CD14-positive monocyte (primary cell): ENCODE data around the gene HBM. TPM values are rescaled to one million over a fixed set of nuclear protein-coding genes. Genes with fewer than 3 reads are reported as not detected.

Experiments used
- DNase-seq, 3 donors: peaks; one replicate each; pipeline ENCODE4 v3.0.0-alpha.2; 2011 to 2022
- H2AFZ ChIP-seq: 2 replicates; pipeline ENCODE4 v1.6.0; 2012; ENCODE audit warnings: mild to moderate bottlenecking, low read depth, low read length, inconsistent platforms; ENCODE audit not compliant: insufficient read depth, poor library complexity, severe bottlenecking
- H3K27ac ChIP-seq, 2 donors: 1 replicate in 1 of 2; 2 replicates in 1 of 2; pipeline ENCODE4 v1.5.1; 2012 to 2013; ENCODE audit warnings: low read length in 2 of 2, control low read depth in 1 of 2, inconsistent platforms in 1 of 2, low read depth in 1 of 2, mild to moderate bottlenecking in 1 of 2
- H3K27me3 ChIP-seq, 2 donors: one replicate each; pipeline versions ENCODE4 v1.6.0 to v1.6.1; 2011 to 2013; ENCODE audit warnings: low read length in 2 of 2; ENCODE audit not compliant: control insufficient read depth in 2 of 2, insufficient read depth in 2 of 2
- H3K36me3 ChIP-seq, 2 donors: replicated peaks in 1 of 2; 1 replicate in 1 of 2; 2 replicates in 1 of 2; pipeline versions ENCODE4 v1.5.1 to v1.6.1; 2012 to 2013; ENCODE audit warnings: low read length in 2 of 2, control low read depth in 1 of 2, inconsistent platforms in 1 of 2, mild to moderate bottlenecking in 1 of 2; ENCODE audit not compliant: insufficient read depth in 2 of 2, control insufficient read depth in 1 of 2
- H3K4me1 ChIP-seq, 2 donors: 1 replicate in 1 of 2; 2 replicates in 1 of 2; pipeline versions ENCODE4 v1.5.1 to v1.6.1; 2012 to 2013; ENCODE audit warnings: low read length in 2 of 2, control low read depth in 1 of 2, inconsistent platforms in 1 of 2, mild to moderate bottlenecking in 1 of 2, moderate library complexity in 1 of 2; ENCODE audit not compliant: insufficient read depth in 2 of 2, control insufficient read depth in 1 of 2
- H3K4me2 ChIP-seq: replicated peaks from 2 replicates; pipeline ENCODE3; 2012; ENCODE audit warnings: low read length, moderate library complexity, mild to moderate bottlenecking; ENCODE audit not compliant: poor library complexity, severe bottlenecking; ENCODE audit errors: extremely low read depth
- H3K4me3 ChIP-seq, 3 experiments: fragments of 200-600 bp in 1 of 3; sonication (generic) in 1 of 3; replicated peaks in 1 of 3; 1 replicate in 2 of 3; 2 replicates in 1 of 3; pipeline ENCODE4 v1.5.1; 2011 to 2013; ENCODE audit warnings: low read length in 3 of 3, mild to moderate bottlenecking in 3 of 3, control low read depth in 2 of 3, low read depth in 2 of 3, inconsistent platforms in 1 of 3, moderate library complexity in 1 of 3
- H3K79me2 ChIP-seq: 2 replicates; pipeline ENCODE4 v1.6.0; 2012; ENCODE audit warnings: mild to moderate bottlenecking, control low read depth, inconsistent platforms, low read length, moderate library complexity; ENCODE audit not compliant: insufficient read depth
- H3K9ac ChIP-seq: 2 replicates; pipeline ENCODE4 v1.6.0; 2017; ENCODE audit warnings: low read length, mild to moderate bottlenecking; ENCODE audit not compliant: insufficient read depth, poor library complexity, severe bottlenecking
- H3K9me3 ChIP-seq, 2 donors: replicated peaks in 1 of 2; 1 replicate in 1 of 2; 2 replicates in 1 of 2; pipeline versions ENCODE4 v1.5.1 to v1.6.1; 2012 to 2013; ENCODE audit warnings: low read length in 2 of 2, control low read depth in 1 of 2; ENCODE audit not compliant: control insufficient read depth in 1 of 2, insufficient read depth in 1 of 2
- H4K20me1 ChIP-seq: 2 replicates; pipeline ENCODE4 v1.6.0; 2012; ENCODE audit warnings: mild to moderate bottlenecking, low read length, control low read depth, moderate library complexity; ENCODE audit not compliant: insufficient read depth
- H3K27ac Mint-ChIP-seq, 7 donors: one replicate each; pipeline ENCODE4 v1.8.0; 2020; ENCODE audit warnings: mild to moderate bottlenecking in 7 of 7, mixed read lengths in 7 of 7, moderate library complexity in 6 of 7, inconsistent platforms in 2 of 7
- H3K27me3 Mint-ChIP-seq, 3 donors: one replicate each; pipeline ENCODE4 v1.8.0; 2021 to 2022; ENCODE audit warnings: low read depth in 3 of 3, mild to moderate bottlenecking in 3 of 3, mixed read lengths in 3 of 3, moderate library complexity in 3 of 3, inconsistent platforms in 1 of 3
- H3K36me3 Mint-ChIP-seq, 2 donors: one replicate each; pipeline ENCODE4 v1.8.0; 2020; ENCODE audit warnings: mixed read lengths in 2 of 2, inconsistent platforms in 1 of 2, mild to moderate bottlenecking in 1 of 2
- H3K4me1 Mint-ChIP-seq: one replicate; pipeline ENCODE4 v1.8.0; 2020; ENCODE audit warnings: mild to moderate bottlenecking, mixed read lengths
- H3K4me3 Mint-ChIP-seq, 2 donors: one replicate each; pipeline ENCODE4 v1.8.0; 2020; ENCODE audit warnings: mild to moderate bottlenecking in 2 of 2, mixed read lengths in 2 of 2, moderate library complexity in 1 of 2
- H3K9me3 Mint-ChIP-seq, 7 donors: one replicate each; pipeline ENCODE4 v1.8.0; 2020 to 2022; ENCODE audit warnings: mixed read lengths in 7 of 7, mild to moderate bottlenecking in 6 of 7, moderate library complexity in 6 of 7, inconsistent platforms in 2 of 7
- CTCF ChIP-seq: fragments of 200-600 bp; IDR thresholded peaks from one replicate; pipeline ENCODE4 v1.8.0; 2022; ENCODE audit warnings: antibody characterized with exemption, mild to moderate bottlenecking
- WGBS: methylation state at CpG from one replicate; pipeline ENCODE4 v1.1.5; 2013; ENCODE audit warnings: missing lambda C conversion rate; ENCODE audit not compliant: insufficient coverage; 5-methylcytosine and 5-hydroxymethylcytosine counted together
- intact Hi-C, 2 donors: fragments of 100-400 bp; cut with micrococcal nuclease; formaldehyde crosslinking; loops; one replicate each; pipeline versions ENCODE4 v1.15.0 to v1.15.1; 2023
- polyA plus RNA-seq, 3 donors: library from polyadenylated mRNA; depleted of rRNA in 1 of 3; unstranded in 2 of 3; stranded (reverse) in 1 of 3; fragments of 300-500 nt in 2 of 3; fragments of >200 nt in 1 of 3; fragmentation: Illumina TruSeq in 2 of 3; gene quantifications; 1 replicate in 2 of 3; 2 replicates in 1 of 3; pipeline ENCODE4 v1.2.3, GENCODE V29; 2012 to 2021

HBM gene
- polyA plus RNA-seq, 3 donors, result not detected

GRCh38 chr16:177981-178667 lies 12.3 kb downstream of the HBM start:
- Histone ChIP-seq H3K36me3 (no peaks in the 10 kb centered on the region), H3K27me3 (peaks cover 45 to 70% of the 10 kb centered on the region in 2 donors)

GRCh38 chr16:178668-179015 lies 12.9 kb downstream of the HBM start:
- H3K27me3 Mint-ChIP-seq, result peaks cover 51 to 74% (median 64%) of the 10 kb centered on the region in 3 donors
- no peak for TF ChIP-seq CTCF
- no peak for DNase-seq
- Histone ChIP-seq H3K9me3 (peaks cover 0 to 9% of the 10 kb centered on the region in 2 donors), H4K20me1 (no peaks in the 10 kb centered on the region), H3K79me2 (no peaks in the 10 kb centered on the region), H3K27me3 (peaks cover 43 to 65% of the 10 kb centered on the region in 2 donors), H3K4me2 (no peak overlapping the region), H3K4me1 (peaks cover 8 to 17% of the 10 kb centered on the region in 2 donors), H3K9ac (no peak overlapping the region), H3K27ac (no peak overlapping the region), H3K4me3 (no peak overlapping the region), H3K36me3 (no peaks in the 10 kb centered on the region), H2AFZ (no peak overlapping the region)
- peak overlapping the region in 1 of 2 donors; percentile 65 for H3K4me3 Mint-ChIP-seq
- intact Hi-C loops, result no loop called here
- peaks cover 0 to 20% (median 4%) of the 10 kb centered on the region in 7 donors for H3K9me3 Mint-ChIP-seq
- peaks cover 11% of the 10 kb centered on the region for H3K4me1 Mint-ChIP-seq
- WGBS, result 74% methylated on average over 3 of the region's 11 CpGs
- H3K36me3 Mint-ChIP-seq, result peaks cover 3 to 4% of the 10 kb centered on the region in 2 donors
- H3K27ac Mint-ChIP-seq, result no peak overlapping the region

More at GRCh38 chr16:177981-178667, 12.3 kb downstream of the HBM start:
- peaks cover 0 to 9% of the 10 kb centered on the region in 2 donors for H3K9me3 ChIP-seq
- Mint-ChIP-seq H3K9me3 (peaks cover 0 to 20% (median 4%) of the 10 kb centered on the region in 7 donors), H3K27me3 (peaks cover 56 to 79% (median 69%) of the 10 kb centered on the region in 3 donors), H3K4me1 (peaks cover 13% of the 10 kb centered on the region), H3K27ac (no peak overlapping the region), H3K4me3 (peak overlapping the region in 1 of 2 donors; percentile 65), H3K36me3 (peaks cover 3 to 4% of the 10 kb centered on the region in 2 donors)
- H3K4me2 ChIP-seq, result no peak overlapping the region
- peaks cover 8 to 17% of the 10 kb centered on the region in 2 donors for H3K4me1 ChIP-seq
- WGBS, result 61% methylated on average over 3 of the region's 11 CpGs
- H4K20me1 ChIP-seq, result no peaks in the 10 kb centered on the region
- no peak for TF ChIP-seq CTCF
- intact Hi-C loops, result no loop called here
- no peaks in the 10 kb centered on the region for H3K79me2 ChIP-seq
- H3K9ac ChIP-seq, result no peak overlapping the region
- no peak overlapping the region for H2AFZ ChIP-seq
- no peak overlapping the region for H3K4me3 ChIP-seq
- DNase-seq, result no peak
- H3K27ac ChIP-seq, result no peak overlapping the region
